GM12892 (cell line): ENCODE measurements around the gene ME2.

Source experiments
- DNase-seq: peaks from one replicate; pipeline ENCODE4 v3.0.0; 2011; ENCODE audit not compliant: insufficient read length
- FAIRE-seq: peaks from 2 replicates; lab custom pipeline; 2011; peaks lifted over from hg19 to GRCh38; lab: Jason Lieb, UNC
- POLR2A ChIP-seq: IDR thresholded peaks from 2 replicates; pipeline ENCODE4 v1.6.1; 2011; ENCODE audit warnings: low read depth, low read length, control low read depth
- POLR2AphosphoS5 ChIP-seq: IDR thresholded peaks from 2 replicates; pipeline ENCODE4 v1.6.1; 2011; ENCODE audit warnings: low read depth, low read length, control low read depth
- TAF1 ChIP-seq: IDR thresholded peaks from 2 replicates; pipeline ENCODE4 v1.6.1; 2011; ENCODE audit warnings: low read depth, mild to moderate bottlenecking, control low read depth, low read length, borderline replicate concordance

The ME2 gene

DNA sequence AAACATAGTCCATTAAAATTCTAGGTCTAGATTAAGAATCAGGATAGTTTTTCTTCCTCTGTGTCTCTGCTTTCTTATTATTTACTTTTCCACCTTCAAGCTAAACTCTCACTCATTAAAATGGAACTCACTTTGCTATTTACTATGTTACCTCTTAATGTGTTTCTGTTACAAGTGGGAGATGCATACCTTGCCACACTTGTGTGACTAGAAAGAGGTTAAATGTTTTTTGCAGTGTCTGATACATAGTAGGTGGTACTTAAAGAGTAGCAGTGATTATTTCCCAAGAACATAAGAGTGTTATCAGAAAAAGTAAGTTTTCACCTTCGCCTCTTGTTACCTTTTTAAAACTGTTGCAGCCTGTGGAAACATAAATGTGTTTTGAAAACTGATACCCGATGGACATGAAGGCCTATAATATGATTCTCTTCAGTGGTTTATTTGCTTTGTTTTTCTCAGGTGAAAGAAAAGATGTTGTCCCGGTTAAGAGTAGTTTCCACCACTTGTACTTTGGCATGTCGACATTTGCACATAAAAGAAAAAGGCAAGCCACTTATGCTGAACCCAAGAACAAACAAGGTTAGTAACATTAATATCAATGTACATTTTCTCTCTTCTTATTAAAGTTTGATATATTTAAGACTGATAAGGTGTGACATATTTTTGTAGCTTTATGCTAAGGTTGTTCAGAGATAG lies 16.6 kb downstream of the ME2 start:
- no peak for TF ChIP-seq POLR2AphosphoS5
- no peak for TF ChIP-seq POLR2A
- no peak for TF ChIP-seq TAF1
- FAIRE-seq (no peak), DNase-seq (no peak)

DNA sequence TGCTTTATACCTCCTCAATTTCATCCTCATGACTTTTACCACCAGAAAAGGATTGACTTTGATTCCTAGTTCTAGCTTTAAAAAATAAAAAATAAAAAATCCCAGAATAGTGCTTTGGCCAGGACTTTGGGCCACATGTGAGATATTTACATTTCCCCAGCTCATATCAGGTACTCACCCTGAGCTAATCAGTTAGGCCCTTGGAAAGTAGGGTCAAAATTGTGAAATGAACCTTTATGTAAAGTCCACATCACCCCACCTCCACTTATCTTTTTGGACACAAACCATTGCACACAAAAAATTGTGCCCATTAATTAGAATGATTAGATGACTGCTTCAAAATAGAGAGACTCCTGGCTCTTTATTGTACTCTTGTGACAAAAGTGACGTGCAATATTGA lies 17.2 kb downstream of the ME2 start:
- DNase-seq = no peak
- TF ChIP-seq POLR2AphosphoS5 (no peak), POLR2A (no peak), TAF1 (no peak)
- FAIRE-seq = no peak

DNA sequence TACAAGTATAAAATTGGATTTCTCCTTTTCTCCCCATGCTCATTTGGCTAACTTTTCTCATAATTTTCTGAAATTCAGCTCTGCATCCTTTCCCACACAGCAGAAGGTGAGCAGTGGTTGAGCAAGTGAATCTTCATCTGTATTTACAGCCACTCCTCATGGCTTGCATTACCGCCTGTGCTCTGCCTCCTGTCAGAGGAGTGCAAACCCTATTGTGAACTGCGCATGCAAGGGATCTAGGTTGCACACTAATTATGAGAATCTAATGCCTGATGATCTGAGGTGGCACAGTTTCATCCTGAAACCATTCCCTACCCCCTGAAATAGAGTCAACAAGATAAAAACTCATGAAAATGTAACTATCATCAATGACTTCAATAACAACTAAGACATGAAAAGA lies 20.0 kb downstream of the ME2 start:
- TF ChIP-seq TAF1 (no peak), POLR2A (no peak), POLR2AphosphoS5 (no peak)
- DNase-seq (no peak), FAIRE-seq (no peak)

DNA sequence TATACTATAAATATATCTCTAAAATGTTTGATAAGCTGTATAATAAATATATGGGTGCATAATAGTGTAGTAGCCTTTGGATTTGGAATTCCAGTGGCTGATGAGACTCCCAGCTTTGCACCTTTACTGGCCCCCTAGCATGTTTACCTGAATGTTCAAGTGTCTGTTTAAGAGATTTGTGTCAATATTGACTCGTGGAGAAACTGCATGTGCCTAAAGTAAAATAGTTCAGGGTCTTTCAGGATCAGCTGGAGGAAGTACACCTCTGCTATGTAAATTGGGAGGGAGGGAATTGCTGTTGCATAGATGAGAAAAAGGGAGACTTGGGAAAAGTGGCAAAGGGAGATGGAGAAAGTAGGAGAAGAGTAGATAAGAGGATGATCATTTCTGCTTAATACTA lies 23.9 kb downstream of the ME2 start:
- FAIRE-seq (no peak), DNase-seq (no peak)
- TF ChIP-seq TAF1 (no peak), POLR2A (no peak), POLR2AphosphoS5 (no peak)

DNA sequence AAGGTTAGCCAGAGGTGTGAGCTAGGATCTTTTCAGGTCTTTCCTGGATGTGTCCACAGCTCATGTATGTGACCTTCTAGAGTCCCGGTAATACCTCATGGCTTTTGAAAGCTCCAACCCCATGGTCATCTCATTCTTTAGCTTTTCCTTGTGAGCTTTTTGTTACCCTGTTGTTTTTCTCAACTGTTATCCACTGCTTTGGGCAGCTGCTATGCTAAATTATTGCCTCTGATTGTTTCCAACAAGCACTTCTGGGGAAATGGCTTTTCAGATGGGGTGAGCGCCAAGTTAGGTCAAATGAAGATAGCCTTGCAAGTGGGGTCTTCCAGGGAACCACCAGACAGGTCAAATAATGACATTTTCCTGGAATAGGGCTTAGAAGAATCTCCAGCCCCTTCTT lies 27.9 kb downstream of the ME2 start:
- no peak for DNase-seq
- FAIRE-seq = no peak
- no peak for TF ChIP-seq POLR2A
- TF ChIP-seq TAF1 = no peak
- TF ChIP-seq POLR2AphosphoS5 = no peak

DNA sequence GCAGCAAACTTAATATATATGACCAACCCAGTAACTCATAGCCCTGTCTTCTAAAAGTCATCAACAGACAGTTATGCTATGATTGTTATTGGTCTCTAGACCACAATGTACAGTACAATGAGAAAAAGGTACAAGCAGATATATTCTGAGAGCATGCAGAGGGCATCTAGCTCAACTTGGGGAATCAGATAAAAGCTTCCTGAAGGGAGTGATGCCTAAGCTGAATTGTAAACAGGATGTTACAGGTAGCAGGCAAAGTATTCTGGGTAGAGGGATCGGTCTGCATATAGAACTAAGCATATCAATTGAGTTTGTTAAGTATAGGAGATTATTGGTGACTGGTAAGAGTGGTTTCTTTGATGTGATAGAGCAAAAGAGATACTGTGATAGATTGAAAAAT lies 30.3 kb downstream of the ME2 start:
- TF ChIP-seq TAF1 = no peak
- TF ChIP-seq POLR2A = no peak
- TF ChIP-seq POLR2AphosphoS5 = no peak
- DNase-seq (no peak), FAIRE-seq (no peak)

DNA sequence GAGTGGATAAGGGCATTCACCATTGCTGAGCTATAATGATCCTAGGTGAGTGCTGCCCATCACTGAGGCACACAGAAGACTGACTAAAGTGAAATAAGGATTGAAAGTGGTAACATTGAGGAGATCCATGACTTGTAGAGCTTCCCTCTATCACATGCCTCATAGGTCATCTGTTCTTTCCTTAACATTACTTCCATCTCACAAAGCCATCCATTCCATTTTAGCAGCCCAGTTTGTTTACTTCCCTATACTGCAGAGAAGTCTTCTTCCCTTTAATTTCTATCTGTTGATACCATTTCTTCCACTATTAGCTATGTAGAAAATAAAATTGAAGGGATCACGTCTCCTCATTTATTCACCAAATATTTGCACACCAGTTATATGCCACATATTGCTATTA lies 32.1 kb downstream of the ME2 start:
- DNase-seq (no peak), FAIRE-seq (no peak)
- no peak for TF ChIP-seq TAF1
- no peak for TF ChIP-seq POLR2A
- no peak for TF ChIP-seq POLR2AphosphoS5

DNA sequence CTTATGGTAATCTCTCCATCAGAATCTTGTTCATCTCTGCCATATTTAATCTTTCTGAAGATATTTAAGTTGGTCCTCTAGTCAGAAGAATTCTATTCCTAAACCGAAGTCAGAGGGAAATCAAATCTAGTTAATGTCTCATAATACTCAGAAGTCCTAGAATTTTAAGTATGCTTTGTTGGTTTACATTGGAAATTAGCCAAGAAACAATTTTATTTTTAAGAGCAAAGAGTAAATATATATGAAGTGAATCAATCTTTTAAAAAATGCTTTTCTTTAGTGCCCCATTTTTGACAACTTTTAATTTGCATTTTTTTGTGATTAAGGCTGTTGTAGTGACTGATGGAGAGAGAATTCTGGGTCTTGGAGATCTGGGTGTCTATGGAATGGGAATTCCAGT lies 38.1 kb downstream of the ME2 start:
- FAIRE-seq (no peak), DNase-seq (no peak)
- TF ChIP-seq POLR2A (no peak), TAF1 (no peak), POLR2AphosphoS5 (no peak)

DNA sequence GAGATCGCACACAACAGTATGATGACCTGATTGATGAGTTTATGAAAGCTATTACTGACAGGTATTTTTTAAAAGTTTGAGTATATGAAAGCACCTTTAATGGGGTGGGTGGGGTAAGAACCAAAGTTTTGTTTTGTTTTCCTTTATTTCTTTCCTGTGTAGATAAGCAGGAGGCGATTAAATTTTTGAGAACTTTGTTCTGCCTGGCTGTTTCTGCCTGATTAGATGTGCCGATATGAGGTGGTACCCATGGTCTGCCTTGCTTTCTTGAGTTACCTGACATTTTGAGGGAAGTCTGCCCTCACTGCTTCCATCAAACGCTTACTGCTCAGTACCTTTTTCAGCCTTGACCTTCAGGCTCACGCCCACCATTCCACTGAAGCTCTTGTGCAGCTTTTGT lies 39.2 kb downstream of the ME2 start:
- TF ChIP-seq POLR2A (no peak), TAF1 (no peak), POLR2AphosphoS5 (no peak)
- no peak for DNase-seq
- FAIRE-seq = no peak

DNA sequence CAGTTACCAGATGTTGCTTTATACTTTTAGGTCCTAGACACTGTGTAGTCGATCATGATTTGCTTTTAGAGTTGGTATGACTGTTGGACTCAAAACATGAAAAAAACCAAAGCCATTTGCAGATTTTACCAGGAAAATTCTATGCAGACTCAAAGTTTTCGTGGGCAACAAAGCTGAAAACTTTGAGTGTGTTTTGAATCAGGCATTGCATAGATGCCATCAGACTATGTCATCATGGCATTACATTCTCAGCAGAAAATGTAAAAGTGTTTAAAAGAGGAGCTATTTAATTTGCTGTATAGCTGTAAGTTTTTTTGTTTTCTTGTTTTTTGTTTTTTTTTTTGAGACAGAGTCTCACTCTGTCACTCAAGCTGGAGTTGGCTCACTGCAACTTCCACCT lies 45.5 kb downstream of the ME2 start:
- TF ChIP-seq POLR2A (no peak), TAF1 (no peak), POLR2AphosphoS5 (no peak)
- FAIRE-seq (no peak), DNase-seq (no peak)

DNA sequence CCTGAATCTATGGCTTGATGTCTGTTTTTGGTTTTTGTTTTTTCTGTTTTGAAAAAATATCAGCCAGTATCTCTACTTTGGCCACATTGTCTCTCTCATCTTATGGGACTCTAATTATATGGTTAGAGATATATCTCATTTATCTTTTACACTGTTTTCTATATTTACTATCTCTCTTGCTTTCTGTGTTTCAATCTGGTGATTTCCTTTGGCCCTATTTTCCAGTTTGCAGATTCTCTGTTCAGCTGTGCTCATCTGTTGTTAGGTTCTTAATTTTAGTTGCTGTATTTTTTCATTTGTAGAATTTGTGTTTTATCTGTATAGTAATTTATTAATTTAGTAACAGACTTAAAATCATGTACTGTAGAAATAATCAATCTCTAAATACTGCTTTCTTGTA lies 47.6 kb downstream of the ME2 start:
- DNase-seq (no peak), FAIRE-seq (no peak)
- TF ChIP-seq TAF1 (no peak), POLR2AphosphoS5 (no peak), POLR2A (no peak)

DNA sequence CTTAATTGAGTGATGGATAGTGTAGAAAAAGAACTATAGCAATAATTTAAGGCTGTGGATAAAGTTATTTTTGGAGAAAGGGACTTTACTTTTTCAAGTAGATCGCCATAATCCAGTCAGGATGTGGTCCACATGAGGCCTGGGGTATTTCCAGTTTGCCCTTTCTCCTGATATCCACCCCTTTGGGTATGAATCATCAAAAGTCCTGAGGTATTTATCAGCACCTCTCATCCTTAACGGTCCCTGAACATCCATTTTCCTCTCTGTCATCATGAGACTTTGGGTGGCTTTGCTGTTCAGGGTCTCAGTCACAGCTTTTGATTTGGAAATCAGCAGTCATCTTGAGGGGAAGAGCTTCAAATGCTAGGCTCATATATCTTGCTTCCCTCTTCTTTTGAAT lies 49.6 kb downstream of the ME2 start:
- no peak for FAIRE-seq
- no peak for TF ChIP-seq TAF1
- no peak for TF ChIP-seq POLR2AphosphoS5
- no peak for TF ChIP-seq POLR2A
- no peak for DNase-seq

DNA sequence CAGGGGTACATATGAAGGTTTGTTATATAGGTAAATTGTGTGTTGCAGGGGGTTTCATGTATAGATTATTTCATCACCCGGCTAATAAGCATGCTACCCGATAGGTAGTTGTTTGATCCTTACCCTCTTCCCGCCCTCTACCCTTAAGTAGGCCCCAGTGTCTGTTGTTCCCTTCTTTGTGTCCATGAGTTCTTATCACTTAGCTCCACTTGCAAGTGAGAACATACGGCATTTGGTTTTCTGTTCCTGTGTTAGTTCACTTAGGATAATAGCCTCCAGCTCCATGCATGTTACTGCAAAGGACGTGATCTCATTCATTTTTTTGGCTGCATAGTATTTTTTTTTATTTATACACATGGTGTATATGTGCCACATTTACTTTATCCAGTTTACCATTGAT lies 54.8 kb downstream of the ME2 start:
- DNase-seq = no peak
- no peak for FAIRE-seq
- no peak for TF ChIP-seq POLR2AphosphoS5
- TF ChIP-seq POLR2A = no peak
- TF ChIP-seq TAF1 = no peak
